GM12874 (cell line): ENCODE results near the gene EPN2.
A peak's percentile ranks its signal among the peaks of the same experiment; 100 is the strongest.

ENCODE experiments used
- CTCF ChIP-seq: IDR thresholded peaks from 2 replicates; pipeline ENCODE4 v1.5.1; 2011; ENCODE audit warnings: low read depth, mild to moderate bottlenecking, control low read depth, low read length, moderate library complexity; ENCODE audit not compliant: insufficient read depth

EPN2 gene

GRCh38 chr17:19362277-19363113 lies 125.3 kb downstream of the EPN2 start, which contains the start of gene B9D1:
Gene B9D1, minus strand, starts transcription at chr17:19362723. Its CDS starts 154 bp downstream, at chr17:19362569.
- TF ChIP-seq CTCF: peak; percentile 89

DNA sequence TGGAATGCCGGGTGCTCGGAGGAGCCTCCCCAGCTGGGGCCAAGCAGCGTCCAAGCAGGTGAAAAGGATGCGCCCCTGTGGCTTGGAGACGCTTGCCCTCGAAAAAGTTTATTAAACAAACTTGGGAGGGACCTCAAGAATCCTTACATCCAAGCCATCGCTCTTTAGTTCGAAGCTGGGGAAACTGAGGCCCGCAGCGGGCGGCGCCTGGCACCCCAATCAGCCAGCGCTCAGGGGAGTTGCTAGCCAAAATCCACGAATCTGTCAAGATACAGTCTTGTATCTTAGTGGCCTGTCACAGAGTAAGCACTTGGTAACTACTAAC lies 125.9 kb downstream of the EPN2 start:
- no peak for TF ChIP-seq CTCF

GRCh38 chr17:19363460-19364035 lies 126.4 kb downstream of the EPN2 start:
- TF ChIP-seq CTCF: no peak

DNA sequence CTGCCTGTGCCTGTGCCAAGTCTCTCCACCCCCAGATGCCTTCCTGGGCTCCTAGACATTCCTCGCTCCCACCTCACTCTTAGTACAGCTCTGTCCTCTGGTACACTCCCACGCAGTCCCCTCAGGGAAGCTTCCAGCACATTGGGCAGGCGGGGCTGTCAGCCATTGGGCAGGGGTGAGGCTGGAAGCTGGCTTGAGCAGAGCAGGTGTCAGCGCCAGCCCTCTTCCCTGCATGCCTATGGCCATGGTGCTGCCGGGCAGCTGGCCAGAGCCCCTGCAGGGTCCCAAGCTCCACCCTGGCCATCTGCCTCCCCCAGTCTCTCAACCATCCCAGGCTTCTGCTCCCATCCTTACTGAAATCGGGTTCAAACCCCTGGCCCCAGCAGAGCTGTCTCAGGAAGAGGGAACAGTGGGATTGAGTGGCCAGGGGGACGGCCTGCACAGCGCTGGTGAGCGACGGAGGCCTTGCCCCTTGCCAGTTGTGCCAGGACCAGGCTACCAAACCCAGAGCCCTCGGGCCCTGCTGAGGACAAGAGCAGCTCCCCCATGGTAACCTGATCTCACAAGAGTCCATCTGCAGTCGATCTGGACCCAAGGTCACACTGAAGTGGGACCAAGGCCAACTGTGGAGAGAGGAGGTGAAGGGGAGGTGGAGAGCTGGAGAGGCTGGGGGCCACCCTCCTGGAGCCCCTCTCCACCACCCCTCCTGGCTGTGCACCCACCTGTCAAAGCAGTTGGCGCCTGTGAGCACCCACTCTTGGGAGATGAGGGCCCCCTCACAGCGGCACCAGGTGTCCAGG lies 127.7 kb downstream of the EPN2 start:
- TF ChIP-seq CTCF: no peak

DNA sequence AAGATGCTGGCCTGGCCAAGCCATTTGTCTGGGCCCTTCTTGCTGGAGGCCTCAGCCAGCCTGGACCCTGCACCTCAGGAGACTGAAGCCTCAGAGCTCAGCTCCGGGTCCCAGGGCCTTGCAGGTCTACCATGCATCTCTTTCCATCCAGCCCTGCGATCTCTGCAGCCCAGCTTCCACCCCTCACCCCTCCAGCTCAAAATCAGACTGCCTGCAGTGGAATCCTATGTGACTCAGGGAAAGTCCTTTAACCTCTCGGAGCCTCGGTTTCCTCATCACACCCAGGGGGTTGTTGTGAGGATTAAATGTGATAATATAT lies 128.3 kb downstream of the EPN2 start:
- TF ChIP-seq CTCF: no peak

- TF ChIP-seq CTCF: no peak
Observed at GRCh38 chr17:19365833-19366636, 128.9 kb downstream of the EPN2 start.

DNA sequence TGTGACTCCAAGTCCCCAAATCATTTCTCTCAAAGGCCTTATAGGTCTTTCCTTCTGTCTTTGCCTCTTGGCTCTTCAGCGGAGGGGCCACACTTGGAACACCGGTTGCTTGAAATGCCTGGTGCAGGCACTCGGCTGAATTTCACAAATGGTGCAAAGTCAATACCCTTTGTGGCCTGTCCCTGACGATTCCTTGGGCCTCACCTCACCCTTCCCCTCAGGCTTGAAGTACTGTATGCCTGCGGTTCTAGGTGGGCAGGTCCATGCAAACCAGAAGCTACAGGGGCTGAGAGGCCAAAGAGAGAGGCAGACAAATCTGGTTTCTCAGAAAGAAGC lies 129.4 kb downstream of the EPN2 start:
- TF ChIP-seq CTCF: no peak
